ENCODE measurements around the gene ODAD4.
"Not testable (repeated sequence)": the region's sequence is repeated elsewhere in the genome, so short reads cannot be mapped to it uniquely, and the experiment has no call there.

Gene ODAD4

GRCh38 chr17:42005166-42005565 lies 74.7 kb downstream of the ODAD4 start:
- no peak for FAIRE-seq

- FAIRE-seq, result no peak
Observed at GRCh38 chr17:42009170-42009569, 78.8 kb downstream of the ODAD4 start.

DNA sequence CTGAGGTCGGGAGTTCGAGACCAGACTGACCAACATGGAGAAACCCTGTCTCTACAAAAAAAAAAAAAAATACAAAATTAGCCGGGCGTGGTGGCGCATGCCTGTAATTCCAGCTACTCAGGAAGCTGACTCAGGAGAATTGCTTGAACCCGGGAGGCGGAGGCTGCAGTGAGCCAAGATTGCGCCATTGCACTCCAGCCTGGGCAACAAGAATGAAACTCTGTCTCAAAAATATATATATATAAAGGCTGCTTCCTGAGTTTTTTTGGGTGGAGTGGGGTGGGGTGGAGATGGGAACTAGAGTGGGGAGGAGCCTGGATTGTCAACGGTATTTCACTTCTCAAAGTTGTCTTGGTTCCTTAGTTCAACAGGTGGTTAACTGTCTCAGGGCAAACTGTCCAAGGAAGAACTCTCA lies 79.9 kb downstream of the ODAD4 start:
- FAIRE-seq, result not testable (repeated sequence)

GRCh38 chr17:42010898-42011516 lies 80.6 kb downstream of the ODAD4 start:
- no peak for FAIRE-seq

DNA sequence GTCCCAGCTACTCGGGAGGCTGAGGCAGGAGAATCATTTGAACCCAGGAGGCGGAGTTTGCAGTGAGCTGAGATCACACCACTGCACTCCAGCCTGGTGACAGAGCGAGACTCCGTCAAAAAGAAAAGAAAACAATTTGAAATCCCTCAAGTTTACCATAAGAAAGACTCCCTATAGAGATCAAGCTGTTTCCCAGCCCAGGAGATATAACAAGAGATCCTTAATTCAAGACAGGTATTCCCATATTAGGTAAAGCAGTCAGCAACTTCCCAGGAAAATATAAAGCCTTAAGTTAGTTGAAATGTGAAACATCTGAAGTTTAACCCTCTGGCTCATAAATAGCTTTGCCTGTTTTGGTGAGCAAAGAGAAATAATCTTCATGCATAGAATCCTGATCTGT lies 81.9 kb downstream of the ODAD4 start:
- FAIRE-seq, result not testable (repeated sequence)

- not testable (repeated sequence) for FAIRE-seq
Observed at GRCh38 chr17:42013740-42014139, 83.3 kb downstream of the ODAD4 start.
